Esophagus squamous epithelium (tissue), 5 donors: Measurements from ENCODE around the gene MAU2. TPM values are rescaled to one million over a fixed set of nuclear protein-coding genes. Genes with fewer than 3 reads are reported as not detected.
"Not testable (repeated sequence)": the region's sequence is repeated elsewhere in the genome, so short reads cannot be mapped to it uniquely, and the experiment has no call there.

Source experiments
- DNase-seq: peaks from one replicate; lab custom pipeline; 2025; lab: John Stamatoyannopoulos, UW
- H3K27ac ChIP-seq, 4 donors: fragments of 200-600 bp; sonication (generic); one replicate each; pipeline ENCODE4 v1.5.1; 2016 to 2019; ENCODE audit warnings: mild to moderate bottlenecking in 1 of 4
- H3K27me3 ChIP-seq, 4 donors: fragments of 200-600 bp; sonication (generic); 1 replicate in 3 of 4; 2 replicates in 1 of 4; pipeline versions ENCODE4 v1.5.1 to v1.6.0; 2017 to 2021; ENCODE audit warnings: antibody characterized with exemption in 1 of 4
- H3K36me3 ChIP-seq, 3 donors: fragments of 200-600 bp; sonication (generic); one replicate each; pipeline ENCODE4 v1.5.1; 2016 to 2019
- H3K4me1 ChIP-seq, 3 donors: fragments of 200-600 bp; sonication (generic); one replicate each; pipeline ENCODE4 v1.5.1; 2017 to 2019
- H3K4me3 ChIP-seq, 4 donors: fragments of 200-600 bp; sonication (generic); 1 replicate in 3 of 4; 2 replicates in 1 of 4; pipeline ENCODE4 v1.5.1; 2016 to 2019; ENCODE audit warnings: mild to moderate bottlenecking in 2 of 4, moderate library complexity in 1 of 4
- H3K9me3 ChIP-seq, 3 donors: fragments of 200-600 bp; sonication (generic); one replicate each; pipeline ENCODE4 v1.5.1; 2016 to 2019
- CTCF ChIP-seq, 6 experiments: fragments of 450-650 bp in 4 of 6; fragments of 200-600 bp in 2 of 6; sonication (generic) in 2 of 6; IDR thresholded peaks; one replicate each; pipeline ENCODE4 v1.5.1; 2016 to 2019; ENCODE audit warnings: antibody characterized with exemption in 6 of 6, mild to moderate bottlenecking in 4 of 6, moderate library complexity in 4 of 6
- POLR2A ChIP-seq, 4 donors: fragments of 450-650 bp; IDR thresholded peaks; one replicate each; pipeline ENCODE4 v1.6.1; 2017; ENCODE audit warnings: antibody characterized with exemption in 4 of 4, mild to moderate bottlenecking in 4 of 4, moderate library complexity in 3 of 4
- WGBS, 2 donors: methylation state at CpG; one replicate each; pipeline ENCODE4 v1.1.5; 2018; 5-methylcytosine and 5-hydroxymethylcytosine counted together
- intact Hi-C: fragments of 100-400 bp; cut with DNase I; formaldehyde crosslinking; loops from one replicate; pipeline ENCODE4 v1.15.0; 2022
- total RNA-seq, 4 donors: library from RNA; depleted of rRNA; stranded (reverse); fragments of >200 nt; gene quantifications; one replicate each; pipeline ENCODE4 v1.1.0, GENCODE V29; 2016
- donor health status: DM: yes; HTN: yes; CAD: no.

MAU2 gene
- total RNA-seq, 4 donors from 2014 or later: 35.4 to 53.2 (median 39.1) TPM

DNA sequence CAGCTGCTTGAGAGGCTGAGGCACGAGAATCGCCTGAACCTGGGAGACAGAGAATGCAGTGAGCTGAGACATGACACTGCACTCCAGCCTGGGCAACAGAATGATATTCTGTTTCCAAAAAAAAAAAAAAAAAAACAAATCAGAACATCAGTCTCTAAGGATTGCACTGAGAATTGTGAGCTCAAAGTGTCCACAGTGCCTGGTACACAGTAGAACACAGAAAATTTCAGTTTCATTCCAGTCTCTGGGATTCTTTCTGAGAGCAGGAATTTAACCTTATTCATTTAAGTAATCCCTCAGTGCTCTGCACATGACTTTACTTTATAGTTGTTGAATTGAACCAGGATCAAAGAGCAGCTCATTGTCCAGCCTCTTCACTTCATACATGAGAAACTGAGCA, 58.9 kb downstream of the MAU2 start:
- 55 to 60% methylated on average over 2 of the region's 2 CpGs for WGBS, 2 donors
- peaks cover 20 to 93% (median 33%) of the 10 kb centered on the region in 3 donors for H3K4me1 ChIP-seq
- H3K27me3 ChIP-seq: no peaks in the 10 kb centered on the region
- no peaks in the 10 kb centered on the region for H3K36me3 ChIP-seq
- intact Hi-C loops: no loop called here
- TF ChIP-seq POLR2A (IDR thresholded peaks at IDR 0.05) (no peak), CTCF (IDR thresholded peaks at IDR 0.05) (no peak)
- H3K27ac ChIP-seq: no peak overlapping the region
- no peak overlapping the region for H3K4me3 ChIP-seq
- no peaks in the 10 kb centered on the region for H3K9me3 ChIP-seq
- no peak for DNase-seq

- Histone ChIP-seq H3K27ac (peak overlapping the region in 1 of 4 donors; percentile 62), H3K4me1 (peaks cover 20 to 92% (median 38%) of the 10 kb centered on the region in 3 donors)
- H3K36me3 ChIP-seq, H3K4me3 ChIP-seq, DNase-seq, H3K27me3 ChIP-seq, H3K9me3 ChIP-seq, intact Hi-C loops: not testable (repeated sequence)
- WGBS, 2 donors: 90 to 93% methylated on average over 11 to 12 of the region's 12 CpGs
Observed at GRCh38 chr19:19380316-19380715, 59.7 kb downstream of the MAU2 start.

GRCh38 chr19:19381007-19381926, 60.6 kb downstream of the MAU2 start:
- Histone ChIP-seq H3K36me3 (no peaks in the 10 kb centered on the region), H3K4me1 (peaks cover 22 to 85% (median 38%) of the 10 kb centered on the region in 3 donors), H3K27ac (peak overlapping the region; percentile 47 to 62 (median 52)), H3K4me3 (no peak overlapping the region), H3K9me3 (no peaks in the 10 kb centered on the region), H3K27me3 (no peaks in the 10 kb centered on the region)
- WGBS, 2 donors: 68 to 71% methylated on average over 6 to 9 of the region's 11 CpGs
- no peak for TF ChIP-seq CTCF (IDR thresholded peaks at IDR 0.05)
- no peak for TF ChIP-seq POLR2A (IDR thresholded peaks at IDR 0.05)
- DNase-seq: no peak
- intact Hi-C loops: no loop called here

- no peak overlapping the region for H3K4me3 ChIP-seq
- H3K27me3 ChIP-seq: no peaks in the 10 kb centered on the region
- TF ChIP-seq CTCF (IDR thresholded peaks at IDR 0.05): no peak
- no peak for TF ChIP-seq POLR2A (IDR thresholded peaks at IDR 0.05)
- H3K36me3 ChIP-seq: no peaks in the 10 kb centered on the region
- no peaks in the 10 kb centered on the region for H3K9me3 ChIP-seq
- H3K4me1 ChIP-seq: peaks cover 31 to 88% (median 45%) of the 10 kb centered on the region in 3 donors
- WGBS, 2 donors: 77 to 87% methylated on average over 8 of the region's 8 CpGs
- intact Hi-C loops: no loop called here
- DNase-seq: no peak
- peak overlapping the region in 2 of 4 donors; percentile 2 to 62 for H3K27ac ChIP-seq
Observed at GRCh38 chr19:19382118-19382517, 61.5 kb downstream of the MAU2 start.

DNA sequence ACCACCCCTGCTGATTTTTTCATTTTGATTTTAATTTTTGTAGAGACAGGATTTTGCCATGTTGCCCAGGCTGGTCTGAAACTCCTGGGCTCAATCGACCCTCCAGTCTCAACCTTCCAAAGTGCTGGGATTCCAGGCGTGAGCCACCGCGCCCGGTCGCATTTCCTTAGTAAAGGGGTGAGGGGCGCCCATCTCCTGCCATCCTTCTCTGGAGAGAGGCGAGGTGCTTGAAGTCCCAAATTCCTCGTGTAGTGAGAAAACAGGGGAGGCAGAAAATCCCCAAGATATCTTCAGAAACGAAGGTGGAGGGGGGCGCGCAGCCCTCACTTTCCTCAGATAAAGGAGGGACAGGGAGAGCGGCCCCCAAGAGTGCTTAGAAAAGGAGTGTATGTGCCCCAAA, 63.9 kb downstream of the MAU2 start:
- Histone ChIP-seq H3K36me3 (no peaks in the 10 kb centered on the region), H3K4me1 (peaks cover 37 to 88% (median 48%) of the 10 kb centered on the region in 3 donors), H3K4me3 (peak overlapping the region; percentile 72 to 91 (median 84)), H3K27me3 (no peaks in the 10 kb centered on the region), H3K27ac (peak overlapping the region; percentile 88 to 97 (median 95)), H3K9me3 (no peaks in the 10 kb centered on the region)
- DNase-seq: no peak
- intact Hi-C loops: no loop called here
- 51% methylated on average over 7 of the region's 13 CpGs; no CpG with 5 or more reads in 1 of the 2 donors for WGBS, 2 donors
- no peak for TF ChIP-seq POLR2A (IDR thresholded peaks at IDR 0.05)
- no peak for TF ChIP-seq CTCF (IDR thresholded peaks at IDR 0.05)
